Measurements from ENCODE around the gene METTL13.
A peak's percentile ranks its signal among the peaks of the same experiment; 100 is the strongest.

The METTL13 gene

GRCh38 chr1:171742577-171742922, 38.9 kb upstream of the METTL13 start (continued):
- TF ChIP-seq, protein P1, sequence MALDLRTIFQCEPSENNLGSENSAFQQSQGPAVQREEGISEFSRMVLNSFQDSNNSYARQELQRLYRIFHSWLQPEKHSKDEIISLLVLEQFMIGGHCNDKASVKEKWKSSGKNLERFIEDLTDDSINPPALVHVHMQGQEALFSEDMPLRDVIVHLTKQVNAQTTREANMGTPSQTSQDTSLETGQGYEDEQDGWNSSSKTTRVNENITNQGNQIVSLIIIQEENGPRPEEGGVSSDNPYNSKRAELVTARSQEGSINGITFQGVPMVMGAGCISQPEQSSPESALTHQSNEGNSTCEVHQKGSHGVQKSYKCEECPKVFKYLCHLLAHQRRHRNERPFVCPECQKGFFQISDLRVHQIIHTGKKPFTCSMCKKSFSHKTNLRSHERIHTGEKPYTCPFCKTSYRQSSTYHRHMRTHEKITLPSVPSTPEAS (tag by site-specific recombination; IDR thresholded peaks at IDR 0.05): no peak
- no peak for TF ChIP-seq ZNF558 (tag by site-specific recombination; IDR thresholded peaks at IDR 0.05)
- TF ChIP-seq ZNF660 (tag by site-specific recombination; IDR thresholded peaks at IDR 0.05): no peak
- no peak for TF ChIP-seq ZNF24 (tag by site-specific recombination; IDR thresholded peaks at IDR 0.05)
- peak; percentile 7; the same call in 1 of the 2 replicates for TF ChIP-seq ZFHX2 (tag by site-specific recombination; conservative IDR thresholded peaks at IDR 0.05)
- TF ChIP-seq ZBTB48 (tag by site-specific recombination; IDR thresholded peaks at IDR 0.05): peak; percentile 77
- no peak for TF ChIP-seq ZNF677 (tag by site-specific recombination; IDR thresholded peaks at IDR 0.05)
- TF ChIP-seq SP2 (tag by site-specific recombination; IDR thresholded peaks at IDR 0.05): no peak
- no peak for TF ChIP-seq GLIS1 (tag by site-specific recombination; IDR thresholded peaks at IDR 0.05)
- TF ChIP-seq KLF1 (tag by site-specific recombination; IDR thresholded peaks at IDR 0.05): no peak
- no peak for TF ChIP-seq ZNF223 (tag by site-specific recombination; IDR thresholded peaks at IDR 0.05)
- no peak for TF ChIP-seq ZNF416 (tag by site-specific recombination; IDR thresholded peaks at IDR 0.05)
- no peak for TF ChIP-seq MYNN (tag by site-specific recombination; IDR thresholded peaks at IDR 0.05; ENCODE audit: borderline replicate concordance)
- no peak for TF ChIP-seq SP3 (tag by site-specific recombination; IDR thresholded peaks at IDR 0.05)
- TF ChIP-seq KLF10 (tag by site-specific recombination; IDR thresholded peaks at IDR 0.05): no peak
- no peak for TF ChIP-seq MEIS1 (CRISPR knock-in tag; IDR thresholded peaks at IDR 0.05; ENCODE audit: borderline replicate concordance)
- TF ChIP-seq, protein P2, sequence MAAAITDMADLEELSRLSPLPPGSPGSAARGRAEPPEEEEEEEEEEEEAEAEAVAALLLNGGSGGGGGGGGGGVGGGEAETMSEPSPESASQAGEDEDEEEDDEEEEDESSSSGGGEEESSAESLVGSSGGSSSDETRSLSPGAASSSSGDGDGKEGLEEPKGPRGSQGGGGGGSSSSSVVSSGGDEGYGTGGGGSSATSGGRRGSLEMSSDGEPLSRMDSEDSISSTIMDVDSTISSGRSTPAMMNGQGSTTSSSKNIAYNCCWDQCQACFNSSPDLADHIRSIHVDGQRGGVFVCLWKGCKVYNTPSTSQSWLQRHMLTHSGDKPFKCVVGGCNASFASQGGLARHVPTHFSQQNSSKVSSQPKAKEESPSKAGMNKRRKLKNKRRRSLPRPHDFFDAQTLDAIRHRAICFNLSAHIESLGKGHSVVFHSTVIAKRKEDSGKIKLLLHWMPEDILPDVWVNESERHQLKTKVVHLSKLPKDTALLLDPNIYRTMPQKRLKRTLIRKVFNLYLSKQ (tag by site-specific recombination; IDR thresholded peaks at IDR 0.05; ENCODE audit: borderline replicate concordance): no peak
- no peak for TF ChIP-seq INSM2 (tag by site-specific recombination; IDR thresholded peaks at IDR 0.05)
- no peak for TF ChIP-seq ZNF571 (tag by site-specific recombination; IDR thresholded peaks at IDR 0.05)
- TF ChIP-seq, protein P3, sequence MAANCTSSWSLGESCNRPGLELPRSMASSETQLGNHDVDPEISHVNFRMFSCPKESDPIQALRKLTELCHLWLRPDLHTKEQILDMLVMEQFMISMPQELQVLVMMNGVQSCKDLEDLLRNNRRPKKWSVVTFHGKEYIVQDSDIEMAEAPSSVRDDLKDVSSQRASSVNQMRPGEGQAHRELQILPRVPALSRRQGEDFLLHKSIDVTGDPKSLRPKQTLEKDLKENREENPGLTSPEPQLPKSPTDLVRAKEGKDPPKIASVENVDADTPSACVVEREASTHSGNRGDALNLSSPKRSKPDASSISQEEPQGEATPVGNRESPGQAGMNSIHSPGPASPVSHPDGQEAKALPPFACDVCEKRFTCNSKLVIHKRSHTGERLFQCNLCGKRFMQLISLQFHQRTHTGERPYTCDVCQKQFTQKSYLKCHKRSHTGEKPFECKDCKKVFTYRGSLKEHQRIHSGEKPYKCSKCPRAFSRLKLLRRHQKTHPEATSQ (tag by site-specific recombination; IDR thresholded peaks at IDR 0.05): no peak
- peak; percentile 88 for TF ChIP-seq ZNF341 (tag by site-specific recombination; IDR thresholded peaks at IDR 0.05; ENCODE audit: low read depth)
- TF ChIP-seq ZNF658 (tag by site-specific recombination; IDR thresholded peaks at IDR 0.05): no peak
- TF ChIP-seq ZSCAN23 (tag by site-specific recombination; IDR thresholded peaks at IDR 0.05): no peak
- TF ChIP-seq ZNF2 (tag by site-specific recombination; IDR thresholded peaks at IDR 0.05): no peak
- no peak for TF ChIP-seq YY1 (tag by site-specific recombination; IDR thresholded peaks at IDR 0.05)
- TF ChIP-seq, protein P4, sequence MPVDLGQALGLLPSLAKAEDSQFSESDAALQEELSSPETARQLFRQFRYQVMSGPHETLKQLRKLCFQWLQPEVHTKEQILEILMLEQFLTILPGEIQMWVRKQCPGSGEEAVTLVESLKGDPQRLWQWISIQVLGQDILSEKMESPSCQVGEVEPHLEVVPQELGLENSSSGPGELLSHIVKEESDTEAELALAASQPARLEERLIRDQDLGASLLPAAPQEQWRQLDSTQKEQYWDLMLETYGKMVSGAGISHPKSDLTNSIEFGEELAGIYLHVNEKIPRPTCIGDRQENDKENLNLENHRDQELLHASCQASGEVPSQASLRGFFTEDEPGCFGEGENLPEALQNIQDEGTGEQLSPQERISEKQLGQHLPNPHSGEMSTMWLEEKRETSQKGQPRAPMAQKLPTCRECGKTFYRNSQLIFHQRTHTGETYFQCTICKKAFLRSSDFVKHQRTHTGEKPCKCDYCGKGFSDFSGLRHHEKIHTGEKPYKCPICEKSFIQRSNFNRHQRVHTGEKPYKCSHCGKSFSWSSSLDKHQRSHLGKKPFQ (tag by site-specific recombination; IDR thresholded peaks at IDR 0.05): no peak
- TF ChIP-seq ZNF155 (tag by site-specific recombination; IDR thresholded peaks at IDR 0.05): no peak
- TF ChIP-seq ZNF202 (tag by site-specific recombination; IDR thresholded peaks at IDR 0.05; ENCODE audit: borderline replicate concordance): no peak
- TF ChIP-seq ZNF521 (tag by site-specific recombination; IDR thresholded peaks at IDR 0.05): no peak
- no peak for TF ChIP-seq GLIS2 (tag by site-specific recombination; IDR thresholded peaks at IDR 0.05)
- no peak for TF ChIP-seq ZNF580 (tag by site-specific recombination; IDR thresholded peaks at IDR 0.05)
- no peak for TF ChIP-seq BCL11B (tag by site-specific recombination; IDR thresholded peaks at IDR 0.05; ENCODE audit: low read depth)
- TF ChIP-seq HOXD13 (CRISPR knock-in tag; IDR thresholded peaks at IDR 0.05; ENCODE audit: borderline replicate concordance): no peak
- no peak for TF ChIP-seq ZNF362 (tag by site-specific recombination; IDR thresholded peaks at IDR 0.05)
- TF ChIP-seq ZSCAN16 (tag by site-specific recombination; IDR thresholded peaks at IDR 0.05): no peak

Data from HEK293 (cell line).